Measurements from ENCODE around the gene BSND.
"Not testable (repeated sequence)": the region's sequence is repeated elsewhere in the genome, so short reads cannot be mapped to it uniquely, and the experiment has no call there.

The BSND gene

DNA sequence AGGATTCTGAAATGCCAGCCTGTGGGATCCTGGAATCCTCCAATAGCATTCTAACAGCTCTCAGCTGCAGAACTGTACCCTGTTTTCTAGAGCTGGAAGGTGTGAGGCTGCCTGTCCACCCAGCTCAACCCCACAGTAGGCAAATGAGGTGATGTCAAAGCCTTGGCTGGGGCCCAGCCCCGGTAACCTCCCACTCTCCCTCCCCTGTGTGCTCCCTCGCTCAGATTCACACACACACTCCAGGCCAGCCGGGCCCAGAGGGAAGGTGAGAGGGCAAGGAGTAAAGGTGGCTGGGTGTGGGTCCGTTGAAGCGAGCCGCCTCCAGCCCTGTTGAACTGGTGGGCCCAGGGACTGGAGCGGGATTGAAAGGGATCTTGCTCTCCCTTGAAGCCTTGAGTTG lies at the start of gene BSND:
BSND (plus strand) TSS at position 257 of the 400 bp plus-strand sequence. CDS start 254 bp downstream, outside the sequence.
- H3K27me3 ChIP-seq (ENCODE audit: low read depth), result peaks cover 12% of the 10 kb centered on the region
- DNase-seq (ENCODE audit: low spot score in 2 of 2), result no peak
- no peak within 1 kb of the TSS for H3K4me3 ChIP-seq

GRCh38 chr1:54949053-54949452 lies 49.7 kb upstream of the BSND start:
- Histone ChIP-seq H3K27me3 (ENCODE audit: low read depth) (no peaks in the 10 kb centered on the region), H3K9me3 (no peaks in the 10 kb centered on the region), H3K4me1 (no peaks in the 10 kb centered on the region; the same call in 1 of the 2 replicates), H3K36me3 (replicated peaks) (no peaks in the 10 kb centered on the region), H3K4me3 (no peak overlapping the region)
- DNase-seq (ENCODE audit: low spot score in 2 of 2), result no peak
- in situ Hi-C loops (cut with MboI; ENCODE audit: low sequenced_read_pairs), result no loop called here

More for the DNA sequence above, at the start of gene BSND:
- H3K36me3 ChIP-seq (replicated peaks), result no peaks in the 10 kb centered on the region
- in situ Hi-C loops (cut with MboI; ENCODE audit: low sequenced_read_pairs), result loop anchor here (5.0 kb wide), 1 partner anchor 46 kb away; no protein-coding TSS in a partner anchor
- peaks cover 3% of the 10 kb centered on the region; the same call in 1 of the 2 replicates for H3K4me1 ChIP-seq
- no peaks in the 10 kb centered on the region for H3K9me3 ChIP-seq

DNA sequence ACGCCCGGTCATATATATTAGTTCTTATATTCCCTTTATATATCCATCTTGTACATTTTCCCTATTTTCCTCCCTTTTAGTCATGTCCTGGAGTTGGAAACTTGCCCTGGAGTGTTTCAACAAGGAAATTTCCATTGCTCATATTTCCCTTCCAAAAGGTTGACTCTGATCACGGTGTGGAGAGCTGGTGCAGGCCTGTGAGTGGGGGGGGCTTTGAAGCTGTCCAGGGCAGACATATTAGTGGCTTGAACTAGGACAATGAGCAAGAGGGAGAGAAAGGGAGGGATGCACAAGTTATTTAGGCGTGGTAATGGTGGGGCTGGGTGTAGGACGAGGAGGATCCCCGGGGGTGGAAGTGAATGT lies 48.7 kb upstream of the BSND start:
- no peaks in the 10 kb centered on the region for H3K9me3 ChIP-seq
- DNase-seq (ENCODE audit: low spot score in 2 of 2), result no peak
- in situ Hi-C loops (cut with MboI; ENCODE audit: low sequenced_read_pairs), result loop anchor here (5.0 kb wide), 1 partner anchor 47 kb away; the partner anchor contains the start of gene BSND
- no peak overlapping the region for H3K4me3 ChIP-seq
- no peaks in the 10 kb centered on the region; the same call in 1 of the 2 replicates for H3K4me1 ChIP-seq
- H3K27me3 ChIP-seq (ENCODE audit: low read depth), result no peaks in the 10 kb centered on the region
- H3K36me3 ChIP-seq (replicated peaks), result no peaks in the 10 kb centered on the region

GRCh38 chr1:54950369-54951163 lies 48.2 kb upstream of the BSND start:
- no peaks in the 10 kb centered on the region for H3K36me3 ChIP-seq (replicated peaks)
- H3K4me1 ChIP-seq, result no peaks in the 10 kb centered on the region; the same call in 1 of the 2 replicates
- peak; percentile 76 to 82 for DNase-seq (ENCODE audit: low spot score in 2 of 2)
- no peak overlapping the region for H3K4me3 ChIP-seq
- in situ Hi-C loops (cut with MboI; ENCODE audit: low sequenced_read_pairs), result loop anchor here (5.0 kb wide), 1 partner anchor 47 kb away; the partner anchor contains the start of gene BSND
- no peaks in the 10 kb centered on the region for H3K27me3 ChIP-seq (ENCODE audit: low read depth)
- H3K9me3 ChIP-seq, result no peaks in the 10 kb centered on the region

DNA sequence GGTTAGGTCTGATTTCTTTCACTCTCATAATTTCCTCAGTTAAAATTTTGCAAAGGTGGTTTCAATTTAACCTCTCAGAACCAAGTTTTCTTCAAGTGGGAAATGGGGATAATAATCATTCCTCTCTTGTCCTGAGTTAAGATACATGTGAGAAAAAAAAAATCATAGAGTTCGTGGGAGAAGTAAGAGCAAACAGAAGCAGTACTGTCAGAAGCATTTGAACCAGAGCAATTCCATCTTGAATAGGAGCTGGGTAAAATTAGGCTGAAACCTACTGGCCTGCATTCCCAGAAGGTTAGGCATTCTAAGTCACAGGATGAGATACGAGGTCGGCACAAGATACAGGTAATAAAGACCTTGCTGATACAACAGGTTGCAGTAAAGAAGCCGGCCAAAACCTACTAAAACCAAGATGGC lies 46.9 kb upstream of the BSND start:
- Histone ChIP-seq H3K4me1 (no peaks in the 10 kb centered on the region; the same call in 1 of the 2 replicates), H3K36me3 (replicated peaks) (no peaks in the 10 kb centered on the region), H3K4me3 (no peak overlapping the region), H3K9me3 (0 out of 2 replicates have a peak, but pooled peaks cover 2% of the 10 kb centered on the region), H3K27me3 (ENCODE audit: low read depth) (no peaks in the 10 kb centered on the region)
- in situ Hi-C loops (cut with MboI; ENCODE audit: low sequenced_read_pairs), result loop anchor here (5.0 kb wide), 1 partner anchor 45 kb away; the partner anchor contains the start of gene BSND
- DNase-seq (ENCODE audit: low spot score in 2 of 2), result no peak

DNA sequence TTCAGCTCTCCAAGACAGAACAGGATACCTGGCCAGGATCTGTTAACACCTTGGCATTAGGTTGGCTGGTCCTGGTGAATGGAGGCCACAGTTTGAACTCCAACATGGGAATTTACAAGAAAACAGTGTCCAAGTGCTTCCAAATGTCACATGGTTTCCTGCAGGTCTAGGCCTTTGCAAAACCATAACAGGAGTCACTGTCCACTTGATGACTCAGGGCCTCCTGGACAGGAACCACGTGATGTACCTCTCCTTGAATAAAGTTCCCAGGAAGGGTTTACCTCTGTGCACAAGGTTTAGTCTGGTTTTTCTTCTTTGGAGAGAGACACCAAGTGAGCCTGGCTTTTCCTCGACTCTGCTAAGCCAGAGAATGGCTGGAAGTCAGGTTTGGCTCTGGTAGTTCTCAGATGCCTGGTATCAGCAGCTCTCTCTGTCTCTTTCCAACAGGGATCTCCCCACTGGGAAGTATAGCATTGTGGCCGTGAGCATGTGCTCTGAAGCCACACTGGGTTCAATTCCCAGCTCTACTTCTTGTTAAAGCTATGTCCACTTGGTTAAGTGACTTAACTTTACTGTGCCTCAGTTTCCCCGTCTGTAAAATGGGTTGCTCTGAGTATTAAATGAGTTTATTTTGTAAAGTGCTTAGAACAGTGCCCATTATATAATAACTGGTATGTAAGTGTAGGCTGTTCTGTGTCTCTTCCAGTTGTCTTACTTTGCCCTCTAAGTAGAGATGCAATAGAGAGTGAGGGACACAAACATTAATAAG lies 45.6 kb upstream of the BSND start:
- Histone ChIP-seq H3K4me1 (no peaks in the 10 kb centered on the region; the same call in 1 of the 2 replicates), H3K9me3 (0 out of 2 replicates have a peak, but pooled peaks cover 4% of the 10 kb centered on the region), H3K27me3 (ENCODE audit: low read depth) (no peaks in the 10 kb centered on the region), H3K36me3 (replicated peaks) (no peaks in the 10 kb centered on the region), H3K4me3 (no peak overlapping the region)
- in situ Hi-C loops (cut with MboI; ENCODE audit: low sequenced_read_pairs), result loop anchor here (5.0 kb wide), 1 partner anchor 44 kb away; the partner anchor contains the start of gene BSND
- DNase-seq (ENCODE audit: low spot score in 2 of 2), result no peak

GRCh38 chr1:54953846-54954245 lies 44.9 kb upstream of the BSND start:
- Histone ChIP-seq H3K9me3 (0 out of 2 replicates have a peak, but pooled peaks cover 4% of the 10 kb centered on the region), H3K4me3 (no peak overlapping the region), H3K4me1 (no peaks in the 10 kb centered on the region; the same call in 1 of the 2 replicates), H3K36me3 (replicated peaks) (no peaks in the 10 kb centered on the region), H3K27me3 (ENCODE audit: low read depth) (no peaks in the 10 kb centered on the region)
- no peak for DNase-seq (ENCODE audit: low spot score in 2 of 2)
- in situ Hi-C loops (cut with MboI; ENCODE audit: low sequenced_read_pairs), result loop anchor here (5.0 kb wide), 1 partner anchor 43 kb away; the partner anchor contains the start of gene BSND

DNA sequence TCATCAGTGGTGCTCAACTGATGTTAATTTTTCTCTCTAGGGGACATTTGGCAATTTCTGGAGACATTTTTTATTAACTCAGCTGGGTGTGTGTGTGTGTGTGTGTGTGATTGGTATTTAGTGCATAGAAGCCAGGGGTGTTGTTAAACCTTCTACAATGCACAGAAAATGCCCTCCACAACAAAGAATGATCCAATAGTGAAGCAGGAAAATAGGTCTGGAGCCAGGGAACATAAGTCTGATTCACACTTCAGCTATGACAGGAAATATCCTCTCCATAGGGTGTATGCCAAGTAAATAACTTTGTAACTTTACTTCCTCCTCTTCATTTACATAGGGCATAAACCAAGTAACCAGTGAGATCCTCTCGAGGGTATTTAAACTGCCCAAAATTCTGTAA lies 43.4 kb upstream of the BSND start:
- Histone ChIP-seq H3K27me3 (ENCODE audit: low read depth) (no peaks in the 10 kb centered on the region), H3K36me3 (replicated peaks) (no peaks in the 10 kb centered on the region), H3K9me3 (0 out of 2 replicates have a peak, but pooled peaks cover 4% of the 10 kb centered on the region), H3K4me3 (no peak overlapping the region), H3K4me1 (peaks cover 7% of the 10 kb centered on the region)
- no peak for DNase-seq (ENCODE audit: low spot score in 2 of 2)
- in situ Hi-C loops (cut with MboI; ENCODE audit: low sequenced_read_pairs), result no loop called here

DNA sequence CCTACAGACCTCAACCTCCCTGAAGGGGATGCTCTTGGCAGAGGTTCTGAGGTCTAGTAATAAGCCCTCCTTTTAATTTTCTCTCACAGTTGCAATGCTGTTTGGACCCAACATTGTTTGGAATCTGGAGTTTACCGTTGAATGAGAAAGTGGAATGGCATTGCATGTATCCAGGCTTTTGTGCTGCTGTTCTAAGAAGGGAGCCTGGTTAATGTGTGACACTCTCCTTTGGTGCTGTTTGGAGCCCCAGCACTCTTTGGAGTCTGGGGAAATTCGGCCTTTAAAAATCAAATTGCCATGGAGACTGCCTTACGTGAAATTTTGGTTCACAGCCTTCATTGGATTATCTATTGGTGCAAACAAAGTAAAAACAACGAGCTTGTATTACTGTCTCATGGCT lies 42.0 kb upstream of the BSND start:
- in situ Hi-C loops (cut with MboI; ENCODE audit: low sequenced_read_pairs), result no loop called here
- Histone ChIP-seq H3K36me3 (replicated peaks) (no peaks in the 10 kb centered on the region), H3K27me3 (ENCODE audit: low read depth) (no peaks in the 10 kb centered on the region), H3K9me3 (0 out of 2 replicates have a peak, but pooled peaks cover 4% of the 10 kb centered on the region), H3K4me3 (no peak overlapping the region), H3K4me1 (peaks cover 10% of the 10 kb centered on the region)
- no peak for DNase-seq (ENCODE audit: low spot score in 2 of 2)

DNA sequence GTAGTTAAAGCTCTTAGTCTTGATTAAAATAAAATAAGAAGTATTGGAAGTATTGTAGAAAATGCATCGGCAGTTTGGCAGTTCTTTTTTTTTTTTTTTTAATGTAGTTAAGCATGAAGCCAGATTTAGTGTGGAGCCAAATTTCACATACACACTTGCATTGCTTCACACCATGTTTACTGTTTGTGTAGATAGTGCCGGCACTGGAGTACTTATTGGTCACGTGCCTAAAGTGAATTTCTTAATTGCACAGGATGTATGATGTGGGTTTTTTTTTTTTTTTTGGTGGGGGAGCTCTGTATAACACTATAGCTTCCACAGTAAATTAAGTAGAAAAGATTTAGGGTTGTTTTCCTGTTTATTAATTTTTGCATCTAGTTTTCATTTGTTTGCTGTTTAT lies 39.5 kb upstream of the BSND start:
- Histone ChIP-seq H3K9me3 (0 out of 2 replicates have a peak, but pooled peaks cover 4% of the 10 kb centered on the region), H3K4me3 (no peak overlapping the region), H3K36me3 (replicated peaks) (no peaks in the 10 kb centered on the region), H3K4me1 (peaks cover 19% of the 10 kb centered on the region), H3K27me3 (ENCODE audit: low read depth) (no peaks in the 10 kb centered on the region)
- no peak for DNase-seq (ENCODE audit: low spot score in 2 of 2)
- in situ Hi-C loops (cut with MboI; ENCODE audit: low sequenced_read_pairs), result no loop called here

- Histone ChIP-seq H3K9me3 (no peaks in the 10 kb centered on the region), H3K36me3 (replicated peaks) (no peaks in the 10 kb centered on the region), H3K4me1 (peaks cover 19% of the 10 kb centered on the region), H3K4me3 (no peak overlapping the region), H3K27me3 (ENCODE audit: low read depth) (no peaks in the 10 kb centered on the region)
- in situ Hi-C loops (cut with MboI; ENCODE audit: low sequenced_read_pairs), result no loop called here
- DNase-seq (ENCODE audit: low spot score in 2 of 2), result peak in 1 of 2 experiments; percentile 79
These were observed 35.9 kb upstream of the BSND start for GRCh38 chr1:54962612-54963395.

DNA sequence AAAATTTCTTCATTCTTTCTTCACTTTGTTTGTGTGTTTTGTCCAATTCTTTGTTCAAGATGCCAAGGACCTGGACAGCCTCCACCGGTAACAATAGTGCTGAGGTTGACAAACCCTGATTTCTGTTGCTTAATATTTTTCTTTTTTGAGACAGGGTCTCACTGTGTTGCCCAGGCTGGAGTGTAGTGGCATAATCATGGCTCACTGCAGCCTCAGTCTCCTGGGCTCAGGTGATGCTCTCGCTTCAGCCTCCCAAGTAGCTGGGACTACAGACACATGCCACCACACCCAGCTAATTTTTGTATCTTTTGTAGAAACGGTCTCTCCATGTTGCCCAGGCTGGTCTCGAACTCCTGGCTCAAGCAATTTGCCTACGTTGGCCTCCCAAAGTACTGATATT lies 34.9 kb upstream of the BSND start:
- DNase-seq (ENCODE audit: low spot score in 2 of 2); in situ Hi-C loops (cut with MboI; ENCODE audit: low sequenced_read_pairs): not testable (repeated sequence)
- peaks cover 19% of the 10 kb centered on the region for H3K4me1 ChIP-seq

More for the DNA sequence above, 34.9 kb upstream of the BSND start:
- not testable (repeated sequence) for H3K9me3 ChIP-seq; H3K36me3 ChIP-seq (replicated peaks); H3K27me3 ChIP-seq (ENCODE audit: low read depth); H3K4me3 ChIP-seq

Measured in HAP-1 (cell line).